ENCODE data around the gene UBE2G1. TPM values are rescaled to one million over a fixed set of nuclear protein-coding genes. Genes with fewer than 3 reads are reported as not detected.

UBE2G1 gene
- polyA plus RNA-seq, 1 donor (not counting 4 experiments of a cell fraction or from before 2014, with no cell fraction given): 86.2 TPM

DNA sequence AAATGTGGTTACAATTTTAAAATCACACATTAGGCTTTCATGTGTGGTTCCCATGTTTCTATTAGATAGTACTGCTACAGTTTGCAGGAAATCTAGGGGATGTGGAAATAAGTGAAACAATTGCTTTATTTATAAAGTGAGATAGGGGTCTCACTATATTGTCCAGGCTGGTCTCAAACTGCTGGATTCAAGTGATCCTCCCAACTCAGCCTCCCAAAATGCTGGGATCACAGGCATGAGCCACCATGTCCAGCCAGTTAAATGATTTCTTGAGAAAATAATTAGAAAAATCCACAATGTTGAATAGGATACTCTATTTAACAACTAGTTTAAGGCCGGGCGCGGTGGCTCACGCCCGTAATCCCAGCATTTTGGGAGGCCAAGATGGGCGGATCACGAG is 42.0 kb downstream of the UBE2G1 start:
- Histone ChIP-seq H2AFZ (ENCODE audit: control insufficient read depth, low read length) (no peak overlapping the region), H3K36me3 (ENCODE audit: control insufficient read depth in 2 of 2, extremely low read depth in 1 of 2, insufficient read depth in 2 of 2, low read length in 2 of 2) (peaks cover 0 to 2% of the 10 kb centered on the region in 2 experiments), H3K4me2 (ENCODE audit: control insufficient read depth, extremely low read depth, insufficient read depth, low read depth, low read length) (no peak overlapping the region), H3K4me1 (ENCODE audit: control insufficient read depth, extremely low read depth, insufficient read depth, low read length) (peaks cover 39% of the 10 kb centered on the region), H3K27ac (ENCODE audit: control insufficient read depth, insufficient read depth, low read length) (no peak overlapping the region), H3K27me3 (ENCODE audit: control insufficient read depth, extremely low read depth, insufficient read depth, low read length) (no peaks in the 10 kb centered on the region), H3K79me2 (ENCODE audit: control insufficient read depth, insufficient read depth, low read length) (peaks cover 96% of the 10 kb centered on the region), H3K9me1 (ENCODE audit: control insufficient read depth, extremely low read depth, insufficient read depth, low read length) (no peaks in the 10 kb centered on the region), H3K9ac (ENCODE audit: control insufficient read depth, extremely low read depth, insufficient read depth, low read length) (no peak overlapping the region), H3K9me3 (ENCODE audit: control insufficient read depth, low read depth, low read length) (no peaks in the 10 kb centered on the region), H4K20me1 (ENCODE audit: control insufficient read depth, extremely low read depth, insufficient read depth, low read length) (peaks cover 16% of the 10 kb centered on the region), H3K4me3 (ENCODE audit: control insufficient read depth in 2 of 3, extremely low read depth in 1 of 3, insufficient read depth in 2 of 3, low read depth in 1 of 3, low read length in 3 of 3) (no peak overlapping the region)
- dilution Hi-C loops (cut with MboI; ENCODE audit: extremely low pct_ligation_motif_present, low sequenced_read_pairs): loop anchor here (25.0 kb wide), 1 partner anchor 88 kb away; no protein-coding TSS in a partner anchor
- DNase-seq (ENCODE audit: low read depth, low spot score) (no peak), FAIRE-seq (no peak)
- TF ChIP-seq, protein P1, sequence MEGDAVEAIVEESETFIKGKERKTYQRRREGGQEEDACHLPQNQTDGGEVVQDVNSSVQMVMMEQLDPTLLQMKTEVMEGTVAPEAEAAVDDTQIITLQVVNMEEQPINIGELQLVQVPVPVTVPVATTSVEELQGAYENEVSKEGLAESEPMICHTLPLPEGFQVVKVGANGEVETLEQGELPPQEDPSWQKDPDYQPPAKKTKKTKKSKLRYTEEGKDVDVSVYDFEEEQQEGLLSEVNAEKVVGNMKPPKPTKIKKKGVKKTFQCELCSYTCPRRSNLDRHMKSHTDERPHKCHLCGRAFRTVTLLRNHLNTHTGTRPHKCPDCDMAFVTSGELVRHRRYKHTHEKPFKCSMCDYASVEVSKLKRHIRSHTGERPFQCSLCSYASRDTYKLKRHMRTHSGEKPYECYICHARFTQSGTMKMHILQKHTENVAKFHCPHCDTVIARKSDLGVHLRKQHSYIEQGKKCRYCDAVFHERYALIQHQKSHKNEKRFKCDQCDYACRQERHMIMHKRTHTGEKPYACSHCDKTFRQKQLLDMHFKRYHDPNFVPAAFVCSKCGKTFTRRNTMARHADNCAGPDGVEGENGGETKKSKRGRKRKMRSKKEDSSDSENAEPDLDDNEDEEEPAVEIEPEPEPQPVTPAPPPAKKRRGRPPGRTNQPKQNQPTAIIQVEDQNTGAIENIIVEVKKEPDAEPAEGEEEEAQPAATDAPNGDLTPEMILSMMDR (optimal IDR thresholded peaks at IDR 0.05 in 1 of 3, IDR thresholded peaks at IDR 0.05 in 1 of 3, conservative IDR thresholded peaks at IDR 0.05 in 1 of 3; ENCODE audit: extremely low read depth in 1 of 3, insufficient read depth in 2 of 3, low read length in 3 of 3): no peak
- TF ChIP-seq EZH2 (IDR thresholded peaks at IDR 0.05; ENCODE audit: low read length): no peak

- Histone ChIP-seq H3K4me1 (ENCODE audit: control insufficient read depth, extremely low read depth, insufficient read depth, low read length) (peaks cover 42% of the 10 kb centered on the region), H3K9me1 (ENCODE audit: control insufficient read depth, extremely low read depth, insufficient read depth, low read length) (peaks cover 4% of the 10 kb centered on the region), H3K36me3 (ENCODE audit: control insufficient read depth in 2 of 2, extremely low read depth in 1 of 2, insufficient read depth in 2 of 2, low read length in 2 of 2) (peaks cover 0 to 2% of the 10 kb centered on the region in 2 experiments), H3K4me2 (ENCODE audit: control insufficient read depth, extremely low read depth, insufficient read depth, low read depth, low read length) (peak overlapping the region; percentile 82), H3K27me3 (ENCODE audit: control insufficient read depth, extremely low read depth, insufficient read depth, low read length) (no peaks in the 10 kb centered on the region), H2AFZ (ENCODE audit: control insufficient read depth, low read length) (no peak overlapping the region), H3K27ac (ENCODE audit: control insufficient read depth, insufficient read depth, low read length) (peak overlapping the region; percentile 80), H3K9ac (ENCODE audit: control insufficient read depth, extremely low read depth, insufficient read depth, low read length) (peak overlapping the region; percentile 57), H3K4me3 (ENCODE audit: control insufficient read depth in 2 of 3, extremely low read depth in 1 of 3, insufficient read depth in 2 of 3, low read depth in 1 of 3, low read length in 3 of 3) (peak overlapping the region in 2 of 3 experiments; percentile 35 to 41), H4K20me1 (ENCODE audit: control insufficient read depth, extremely low read depth, insufficient read depth, low read length) (peaks cover 13% of the 10 kb centered on the region), H3K79me2 (ENCODE audit: control insufficient read depth, insufficient read depth, low read length) (peaks cover 93% of the 10 kb centered on the region), H3K9me3 (ENCODE audit: control insufficient read depth, low read depth, low read length) (no peaks in the 10 kb centered on the region)
- dilution Hi-C loops (cut with MboI; ENCODE audit: extremely low pct_ligation_motif_present, low sequenced_read_pairs): loop anchor here (25.0 kb wide), 1 partner anchor 93 kb away; no protein-coding TSS in a partner anchor
- FAIRE-seq (peak; percentile 52), DNase-seq (ENCODE audit: low read depth, low spot score) (no peak)
- TF ChIP-seq, protein P1 (optimal IDR thresholded peaks at IDR 0.05 in 1 of 3, IDR thresholded peaks at IDR 0.05 in 1 of 3, conservative IDR thresholded peaks at IDR 0.05 in 1 of 3; ENCODE audit: extremely low read depth in 1 of 3, insufficient read depth in 2 of 3, low read length in 3 of 3): no peak
- TF ChIP-seq EZH2 (IDR thresholded peaks at IDR 0.05; ENCODE audit: low read length): no peak
Measured at GRCh38 chr17:4319221-4319620, 47.3 kb downstream of the UBE2G1 start.
